HG03378 (cell line): ENCODE results near the gene DNAH8.

ENCODE experiments used
- ATAC-seq: cut with Tn5 transposase; IDR thresholded peaks from one replicate; pipeline ENCODE4 v1.9.1; 2021; ENCODE audit warnings: mild to moderate bottlenecking, moderate library complexity; ENCODE audit not compliant: unreplicated experiment

The DNAH8 gene

GRCh38 chr6:39005774-39006173, 290.7 kb downstream of the DNAH8 start:
- no peak for ATAC-seq

DNA sequence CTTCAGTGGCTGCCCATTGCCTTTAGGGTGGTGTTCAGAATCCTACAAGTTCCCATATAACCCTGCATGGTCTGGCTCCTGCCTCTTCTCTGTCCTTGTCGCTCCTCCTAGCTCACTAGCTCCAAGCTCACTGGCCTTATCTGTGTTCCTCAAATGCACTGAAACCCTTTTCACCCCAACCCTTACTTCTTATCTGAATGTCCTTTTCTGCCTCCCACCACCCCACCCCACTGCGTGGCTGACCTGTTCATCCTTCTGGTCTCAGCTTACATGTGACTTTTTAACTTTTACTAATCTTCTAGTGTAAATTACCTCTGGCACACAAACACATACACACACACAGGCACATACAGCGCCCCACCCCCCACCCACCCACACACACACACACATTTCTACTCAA, 292.5 kb downstream of the DNAH8 start:
- ATAC-seq: no peak

- no peak for ATAC-seq
Observed at GRCh38 chr6:39008737-39009136, 293.6 kb downstream of the DNAH8 start.

DNA sequence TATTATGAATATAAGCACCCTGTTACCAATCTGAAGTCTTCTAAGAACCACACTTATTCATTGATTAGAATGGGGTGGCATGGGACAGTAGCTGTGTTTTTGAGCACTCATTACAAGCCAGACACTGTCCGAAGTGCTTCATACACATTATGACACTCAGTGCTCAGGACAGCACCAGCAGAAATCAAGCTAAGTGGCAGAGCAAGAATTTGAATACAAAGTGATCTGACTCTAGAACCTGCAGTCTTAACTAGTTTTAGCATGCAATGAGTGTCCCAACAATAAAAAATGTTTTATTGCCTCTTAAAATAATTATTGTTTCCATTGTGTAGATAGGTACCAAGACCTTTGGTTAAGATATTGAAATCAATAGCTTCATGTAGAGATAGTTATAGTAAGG, 294.4 kb downstream of the DNAH8 start:
- ATAC-seq: no peak

GRCh38 chr6:39016839-39017546, 301.9 kb downstream of the DNAH8 start:
- no peak for ATAC-seq

GRCh38 chr6:39017547-39017880, 302.4 kb downstream of the DNAH8 start:
- ATAC-seq: no peak

DNA sequence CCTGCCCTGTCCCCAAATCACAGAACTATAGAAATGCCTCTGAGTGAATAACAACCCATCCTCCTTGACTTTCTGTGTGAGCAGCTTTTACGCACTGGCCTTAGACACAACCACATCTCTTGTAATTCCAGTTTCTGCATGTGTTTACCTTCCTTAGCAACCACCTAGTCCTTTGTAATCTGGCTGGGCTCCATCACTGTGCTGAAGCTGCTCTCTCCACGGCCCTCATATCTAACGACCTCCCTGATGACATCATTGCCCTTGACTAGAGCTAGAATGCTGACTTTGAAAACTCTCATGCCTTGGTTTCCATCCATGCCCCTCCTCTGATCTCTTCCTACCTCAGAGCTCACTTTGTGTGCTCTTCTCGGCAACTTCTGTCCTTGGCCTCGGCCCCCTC, 303.0 kb downstream of the DNAH8 start:
- ATAC-seq: no peak

GRCh38 chr6:39020136-39020535, 305.0 kb downstream of the DNAH8 start:
- no peak for ATAC-seq

- ATAC-seq: no peak
Observed at GRCh38 chr6:39021041-39021440, 305.9 kb downstream of the DNAH8 start.

DNA sequence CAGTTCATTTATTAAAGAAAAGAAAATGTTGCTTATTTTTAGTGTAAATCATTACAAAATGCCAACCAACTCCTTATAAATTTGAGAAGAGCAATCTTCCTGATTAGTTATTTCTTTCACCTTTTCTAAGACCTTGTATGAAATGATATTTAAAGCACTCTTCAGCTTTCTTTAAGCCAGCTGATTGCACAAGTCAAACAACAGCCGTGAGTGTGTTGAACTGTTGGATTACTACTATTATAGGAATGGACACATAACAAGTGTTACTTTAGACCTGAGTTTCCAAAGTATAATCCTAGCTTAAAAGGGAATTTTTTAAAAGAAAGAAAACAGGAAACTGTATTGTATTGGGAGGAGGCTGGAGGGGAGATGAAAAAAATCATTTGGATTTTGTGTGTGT, 306.7 kb downstream of the DNAH8 start:
- ATAC-seq: no peak

GRCh38 chr6:39026175-39026574, 311.1 kb downstream of the DNAH8 start:
- ATAC-seq: no peak

DNA sequence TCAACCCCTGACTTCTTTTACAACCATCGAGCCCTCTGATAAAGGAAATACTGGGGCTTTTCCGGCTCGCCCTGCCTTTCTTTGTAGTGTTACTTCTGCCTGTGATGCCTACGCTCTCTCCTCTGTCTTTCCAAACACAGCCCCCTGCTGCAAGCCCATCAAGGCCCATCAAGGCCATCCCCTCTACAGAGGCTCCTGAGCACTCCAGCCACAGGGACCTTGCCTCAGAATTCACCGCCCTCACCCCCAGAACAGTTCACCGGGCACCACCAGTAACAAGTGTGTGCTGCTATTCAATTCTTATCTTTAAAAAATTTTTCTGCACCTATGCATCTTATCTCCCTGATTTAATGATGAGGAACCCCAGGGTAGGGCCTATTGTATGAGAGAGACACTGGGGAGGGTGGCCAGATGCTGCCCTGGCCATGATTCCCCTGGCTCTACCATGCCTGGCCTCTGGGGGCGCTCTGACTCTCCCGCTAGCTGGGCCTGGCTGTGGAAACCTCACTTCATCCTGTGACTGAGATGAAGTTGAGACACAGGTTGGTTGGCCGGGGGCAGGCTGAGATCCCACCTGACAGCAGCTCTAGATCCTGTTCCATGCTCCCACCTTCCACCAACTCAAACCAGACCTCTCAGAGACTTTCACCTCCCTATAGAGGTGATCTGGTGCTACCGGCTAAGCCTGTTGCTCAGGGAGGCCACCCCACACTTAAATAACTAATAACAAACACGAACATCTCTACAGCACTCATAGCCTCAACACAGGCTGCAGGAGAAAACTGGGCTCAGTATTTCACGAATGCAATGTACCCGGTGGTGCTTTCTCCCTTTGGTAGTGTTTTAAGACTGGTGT, 314.3 kb downstream of the DNAH8 start:
- ATAC-seq: no peak

DNA sequence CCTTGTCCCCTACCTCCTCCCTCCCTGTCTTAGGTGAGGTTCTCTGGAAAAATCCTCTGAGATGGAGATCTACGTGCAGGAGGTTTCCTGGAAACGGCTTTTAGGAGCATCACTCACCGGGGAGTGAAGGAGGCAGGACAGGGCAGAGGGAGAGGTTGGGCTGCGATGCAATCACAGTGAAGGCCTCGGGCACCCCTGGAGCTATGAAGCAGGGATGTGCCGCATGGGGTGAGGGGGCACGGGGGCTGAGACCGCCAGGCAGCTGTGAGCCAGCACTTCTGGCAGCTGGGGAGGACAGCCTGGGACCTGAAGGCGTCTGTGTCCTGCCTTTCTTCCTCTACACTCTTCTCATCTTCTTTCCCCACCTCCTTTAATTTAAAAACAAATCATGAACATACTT, 320.6 kb downstream of the DNAH8 start:
- no peak for ATAC-seq

GRCh38 chr6:39037082-39037508, 322.0 kb downstream of the DNAH8 start:
- no peak for ATAC-seq

GRCh38 chr6:39037707-39038106, 322.6 kb downstream of the DNAH8 start:
- ATAC-seq: no peak

DNA sequence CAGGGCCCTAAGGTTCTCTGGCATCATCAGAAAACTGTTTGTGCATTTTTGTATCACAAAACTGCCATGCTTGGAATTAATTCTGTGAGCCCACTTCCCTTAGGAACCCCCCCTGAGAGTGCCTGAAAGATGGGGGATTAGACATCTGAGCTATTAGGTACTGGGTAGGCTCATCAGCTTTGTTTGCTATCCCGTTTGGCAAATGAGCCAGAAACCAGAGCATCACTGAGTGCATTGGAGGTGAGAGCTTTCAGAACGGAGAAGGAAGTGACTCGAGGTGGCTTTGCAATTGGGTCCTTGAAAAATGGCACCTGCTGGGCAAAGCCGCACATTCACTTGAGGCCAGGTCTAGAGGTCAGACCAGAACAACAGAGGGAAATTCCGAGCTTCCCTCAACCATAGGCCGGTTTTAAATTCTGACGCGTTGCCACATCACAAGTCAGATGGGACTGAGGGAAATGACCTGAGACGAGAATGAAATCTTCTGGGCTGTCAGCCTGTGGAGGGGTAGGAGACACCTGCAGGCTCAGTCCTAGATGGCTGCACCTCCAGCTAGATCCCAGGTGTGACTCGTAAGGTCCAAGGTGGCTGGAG, 325.1 kb downstream of the DNAH8 start:
- ATAC-seq: no peak

DNA sequence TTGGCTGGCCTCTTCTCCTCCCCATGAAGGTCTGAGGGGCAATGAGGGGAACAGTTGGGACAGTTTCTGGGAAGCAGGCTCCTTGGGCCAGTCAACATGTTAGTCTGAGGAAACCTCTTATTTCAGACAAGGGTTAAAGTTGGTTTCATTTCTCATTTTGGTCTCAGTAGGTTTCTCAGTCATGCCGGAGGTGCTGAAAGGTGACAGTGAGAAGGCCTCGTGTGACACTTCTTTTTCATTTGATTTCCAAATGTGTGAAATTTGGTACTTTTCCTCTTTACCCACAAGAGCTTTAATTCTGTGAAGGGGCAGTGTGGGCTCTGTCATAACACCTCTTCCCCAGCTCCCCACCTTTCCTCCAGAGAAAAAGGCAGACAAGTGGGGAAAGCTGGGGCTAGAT, 326.0 kb downstream of the DNAH8 start:
- no peak for ATAC-seq

GRCh38 chr6:39043776-39044175, 328.7 kb downstream of the DNAH8 start:
- ATAC-seq: no peak

GRCh38 chr6:39044181-39044580, 329.1 kb downstream of the DNAH8 start:
- no peak for ATAC-seq

DNA sequence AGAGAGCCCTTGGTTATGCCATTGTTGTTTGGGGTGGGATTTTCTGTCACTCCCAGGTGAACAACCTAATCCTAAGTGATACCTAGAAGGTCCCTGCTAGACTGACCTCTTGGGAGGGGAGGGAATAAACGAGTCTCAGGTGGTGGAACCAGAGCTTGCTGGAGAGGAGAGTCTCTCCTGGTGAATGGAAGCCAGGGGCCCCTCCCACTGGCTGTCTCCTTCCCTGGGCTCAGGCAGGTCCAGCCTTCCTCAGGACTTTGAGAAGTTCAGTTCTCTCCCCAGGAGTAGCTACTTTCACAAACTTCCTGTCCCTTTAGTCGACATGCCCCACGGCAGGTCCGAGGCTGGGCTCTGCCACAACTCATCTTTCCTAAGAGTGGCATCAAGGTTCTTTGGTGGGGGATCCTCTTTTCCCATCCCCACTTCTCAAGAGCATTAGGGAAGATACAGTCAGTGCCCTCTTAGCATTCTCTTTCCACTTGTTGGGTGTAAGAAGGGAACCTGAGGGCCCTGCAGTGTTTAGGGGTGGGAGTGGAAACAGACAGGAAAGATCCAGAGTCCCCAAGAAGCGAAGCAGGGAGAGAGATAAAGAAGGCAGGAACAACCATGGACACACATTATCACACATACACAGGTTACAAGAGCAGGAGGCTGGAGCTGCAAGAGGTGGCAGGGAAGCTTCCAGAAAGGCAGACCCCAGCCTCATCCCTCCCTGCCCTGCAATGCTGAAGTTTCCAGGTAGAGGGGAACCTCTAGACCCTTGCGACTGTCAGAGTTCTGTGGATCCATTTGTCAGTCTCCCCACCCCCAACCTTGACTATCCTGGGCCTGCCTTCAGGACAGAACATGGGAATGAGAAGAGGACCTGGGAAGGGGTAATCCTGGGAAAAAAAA, 332.6 kb downstream of the DNAH8 start:
- ATAC-seq: no peak
